ENCODE data around the gene COL4A1. TPM values are rescaled to one million over a fixed set of nuclear protein-coding genes. Genes with fewer than 3 reads are reported as not detected.
A peak's percentile ranks its signal among the peaks of the same experiment; 100 is the strongest.

COL4A1 gene
- total RNA-seq, 1 donor from 2014 or later: 2,489 TPM

DNA sequence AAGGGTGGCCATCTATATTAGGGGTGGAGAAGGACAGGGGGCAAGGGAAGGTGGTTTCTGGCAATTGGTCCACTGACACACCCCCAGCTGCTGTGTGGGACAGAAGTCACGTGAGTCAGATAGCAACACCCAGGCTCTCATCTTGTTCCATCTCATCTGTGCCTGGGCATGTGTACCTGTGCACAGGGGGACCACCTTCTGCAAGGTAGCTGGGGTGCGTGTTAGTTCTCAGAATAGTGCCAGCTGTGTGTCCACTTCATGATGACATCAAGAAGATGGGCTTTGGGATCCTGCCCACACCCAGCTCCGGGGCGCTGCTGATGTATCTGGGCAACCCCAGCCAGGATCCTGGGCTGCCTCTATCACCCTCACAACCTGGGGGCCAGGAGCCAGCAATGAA lies 38.7 kb upstream of the COL4A1 start:
- no peak overlapping the region for H3K4me3 Mint-ChIP-seq (ENCODE audit: unreplicated experiment)
- no peak for FAIRE-seq
- Histone ChIP-seq H3K9me3 (ENCODE audit: insufficient read depth, low read depth, low read length) (no peaks in the 10 kb centered on the region), H3K27ac (ENCODE audit: low read depth, low read length) (peak overlapping the region; percentile 9), H3K27me3 (ENCODE audit: insufficient read depth, low read length) (no peaks in the 10 kb centered on the region), H3K4me2 (ENCODE audit: low read length) (no peak overlapping the region), H3K79me2 (ENCODE audit: insufficient read depth, low read length) (peaks cover 86% of the 10 kb centered on the region), H3K4me1 (ENCODE audit: insufficient read depth, low read length) (peaks cover 75% of the 10 kb centered on the region), H3K36me3 (ENCODE audit: insufficient read depth, low read length) (peaks cover 18% of the 10 kb centered on the region), H3K4me3 (ENCODE audit: insufficient read depth, low read depth, low read length) (no peak overlapping the region), H3K9ac (ENCODE audit: low read length) (no peak overlapping the region), H2AFZ (ENCODE audit: low read depth, low read length) (no peak overlapping the region), H4K20me1 (ENCODE audit: insufficient read depth, low read length) (no peaks in the 10 kb centered on the region)
- peaks cover 87% of the 10 kb centered on the region for H3K4me1 Mint-ChIP-seq (ENCODE audit: low read depth, unreplicated experiment)
- no peaks in the 10 kb centered on the region for H3K27me3 Mint-ChIP-seq (ENCODE audit: low read depth, unreplicated experiment)
- peaks cover 27% of the 10 kb centered on the region for H3K36me3 Mint-ChIP-seq (ENCODE audit: low read depth, unreplicated experiment)
- peaks cover 6% of the 10 kb centered on the region for H3K9me3 Mint-ChIP-seq (ENCODE audit: unreplicated experiment)
- no peak for DNase-seq (ENCODE audit: low read depth)
- H3K27ac Mint-ChIP-seq (ENCODE audit: unreplicated experiment): peak overlapping the region; percentile 85
- TF ChIP-seq, protein P1, sequence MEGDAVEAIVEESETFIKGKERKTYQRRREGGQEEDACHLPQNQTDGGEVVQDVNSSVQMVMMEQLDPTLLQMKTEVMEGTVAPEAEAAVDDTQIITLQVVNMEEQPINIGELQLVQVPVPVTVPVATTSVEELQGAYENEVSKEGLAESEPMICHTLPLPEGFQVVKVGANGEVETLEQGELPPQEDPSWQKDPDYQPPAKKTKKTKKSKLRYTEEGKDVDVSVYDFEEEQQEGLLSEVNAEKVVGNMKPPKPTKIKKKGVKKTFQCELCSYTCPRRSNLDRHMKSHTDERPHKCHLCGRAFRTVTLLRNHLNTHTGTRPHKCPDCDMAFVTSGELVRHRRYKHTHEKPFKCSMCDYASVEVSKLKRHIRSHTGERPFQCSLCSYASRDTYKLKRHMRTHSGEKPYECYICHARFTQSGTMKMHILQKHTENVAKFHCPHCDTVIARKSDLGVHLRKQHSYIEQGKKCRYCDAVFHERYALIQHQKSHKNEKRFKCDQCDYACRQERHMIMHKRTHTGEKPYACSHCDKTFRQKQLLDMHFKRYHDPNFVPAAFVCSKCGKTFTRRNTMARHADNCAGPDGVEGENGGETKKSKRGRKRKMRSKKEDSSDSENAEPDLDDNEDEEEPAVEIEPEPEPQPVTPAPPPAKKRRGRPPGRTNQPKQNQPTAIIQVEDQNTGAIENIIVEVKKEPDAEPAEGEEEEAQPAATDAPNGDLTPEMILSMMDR (IDR thresholded peaks at IDR 0.05; ENCODE audit: insufficient read depth, low read depth, low read length): no peak
- no peak for TF ChIP-seq EZH2 (IDR thresholded peaks at IDR 0.05; ENCODE audit: insufficient read depth, low read length)

DNA sequence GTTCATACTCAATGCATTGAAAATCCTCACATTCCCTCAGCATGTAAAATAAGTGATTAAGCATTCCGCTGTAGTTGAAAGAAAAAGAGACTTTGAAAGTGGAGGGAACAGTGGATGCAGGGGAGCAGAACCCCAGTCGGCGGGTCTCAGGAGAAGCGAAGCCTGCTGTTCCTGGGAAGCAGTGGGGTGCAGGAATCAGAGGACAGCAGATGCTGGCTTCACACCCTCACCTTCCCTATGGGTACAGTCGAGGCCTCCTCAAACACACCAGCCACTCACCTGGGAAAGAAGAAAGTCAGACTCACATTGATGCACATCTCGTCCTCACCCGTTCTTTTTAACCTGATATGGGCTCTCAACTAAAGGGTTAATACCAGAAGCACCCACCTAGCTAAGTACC lies 38.3 kb upstream of the COL4A1 start:
- no peak for DNase-seq (ENCODE audit: low read depth)
- TF ChIP-seq EZH2 (IDR thresholded peaks at IDR 0.05; ENCODE audit: insufficient read depth, low read length): no peak
- TF ChIP-seq, protein P1 (IDR thresholded peaks at IDR 0.05; ENCODE audit: insufficient read depth, low read depth, low read length): no peak
- Mint-ChIP-seq H3K27ac (ENCODE audit: unreplicated experiment) (peak overlapping the region; percentile 85), H3K36me3 (ENCODE audit: low read depth, unreplicated experiment) (peaks cover 27% of the 10 kb centered on the region), H3K9me3 (ENCODE audit: unreplicated experiment) (peaks cover 6% of the 10 kb centered on the region), H3K27me3 (ENCODE audit: low read depth, unreplicated experiment) (no peaks in the 10 kb centered on the region), H3K4me3 (ENCODE audit: unreplicated experiment) (no peak overlapping the region), H3K4me1 (ENCODE audit: low read depth, unreplicated experiment) (peaks cover 87% of the 10 kb centered on the region)
- Histone ChIP-seq H3K4me3 (ENCODE audit: insufficient read depth, low read depth, low read length) (no peak overlapping the region), H3K27ac (ENCODE audit: low read depth, low read length) (peak overlapping the region; percentile 9), H3K4me2 (ENCODE audit: low read length) (no peak overlapping the region), H3K79me2 (ENCODE audit: insufficient read depth, low read length) (peaks cover 82% of the 10 kb centered on the region), H2AFZ (ENCODE audit: low read depth, low read length) (no peak overlapping the region), H3K27me3 (ENCODE audit: insufficient read depth, low read length) (no peaks in the 10 kb centered on the region), H4K20me1 (ENCODE audit: insufficient read depth, low read length) (no peaks in the 10 kb centered on the region), H3K36me3 (ENCODE audit: insufficient read depth, low read length) (peaks cover 18% of the 10 kb centered on the region), H3K9me3 (ENCODE audit: insufficient read depth, low read depth, low read length) (no peaks in the 10 kb centered on the region), H3K4me1 (ENCODE audit: insufficient read depth, low read length) (peaks cover 80% of the 10 kb centered on the region), H3K9ac (ENCODE audit: low read length) (peak overlapping the region; percentile 6)
- FAIRE-seq: no peak

DNA sequence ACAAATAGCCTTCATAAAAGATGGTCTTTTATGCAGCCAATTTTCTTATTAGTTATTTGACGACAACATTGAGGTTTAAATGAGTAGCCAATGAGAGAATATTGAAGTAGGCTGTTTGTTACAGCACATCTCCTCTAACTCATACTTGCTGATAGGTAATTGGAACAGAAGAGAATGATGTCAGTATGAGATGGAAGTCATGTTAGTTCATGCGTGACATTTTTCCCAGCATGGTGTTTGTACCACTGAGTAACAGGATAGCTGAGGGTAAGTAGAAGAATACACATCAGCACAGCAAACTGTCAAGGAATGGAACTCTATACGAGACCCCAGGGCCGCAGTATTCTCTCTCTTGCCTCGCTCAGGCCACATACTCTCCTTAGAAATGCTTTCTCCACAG lies 37.4 kb upstream of the COL4A1 start:
- Mint-ChIP-seq H3K27ac (ENCODE audit: unreplicated experiment) (peak overlapping the region; percentile 85), H3K4me3 (ENCODE audit: unreplicated experiment) (no peak overlapping the region)
- H3K36me3 ChIP-seq (ENCODE audit: insufficient read depth, low read length): peaks cover 11% of the 10 kb centered on the region

More for the DNA sequence above, 37.4 kb upstream of the COL4A1 start:
- no peaks in the 10 kb centered on the region for H3K27me3 Mint-ChIP-seq (ENCODE audit: low read depth, unreplicated experiment)
- TF ChIP-seq, protein P1 (IDR thresholded peaks at IDR 0.05; ENCODE audit: insufficient read depth, low read depth, low read length): no peak
- no peak for TF ChIP-seq EZH2 (IDR thresholded peaks at IDR 0.05; ENCODE audit: insufficient read depth, low read length)
- H3K36me3 Mint-ChIP-seq (ENCODE audit: low read depth, unreplicated experiment): peaks cover 26% of the 10 kb centered on the region
- H3K4me2 ChIP-seq (ENCODE audit: low read length): no peak overlapping the region
- H3K9me3 Mint-ChIP-seq (ENCODE audit: unreplicated experiment): peaks cover 6% of the 10 kb centered on the region
- no peak overlapping the region for H2AFZ ChIP-seq (ENCODE audit: low read depth, low read length)
- DNase-seq (ENCODE audit: low read depth) (no peak), FAIRE-seq (no peak)
- peak overlapping the region; percentile 99 for H3K27ac ChIP-seq (ENCODE audit: low read depth, low read length)
- no peak overlapping the region for H3K4me3 ChIP-seq (ENCODE audit: insufficient read depth, low read depth, low read length)
- no peaks in the 10 kb centered on the region for H3K27me3 ChIP-seq (ENCODE audit: insufficient read depth, low read length)
- H3K79me2 ChIP-seq (ENCODE audit: insufficient read depth, low read length): peaks cover 82% of the 10 kb centered on the region
- no peaks in the 10 kb centered on the region for H3K9me3 ChIP-seq (ENCODE audit: insufficient read depth, low read depth, low read length)
- peak overlapping the region; percentile 6 for H3K9ac ChIP-seq (ENCODE audit: low read length)
- H4K20me1 ChIP-seq (ENCODE audit: insufficient read depth, low read length): no peaks in the 10 kb centered on the region
- peaks cover 87% of the 10 kb centered on the region for H3K4me1 Mint-ChIP-seq (ENCODE audit: low read depth, unreplicated experiment)
- H3K4me1 ChIP-seq (ENCODE audit: insufficient read depth, low read length): peaks cover 89% of the 10 kb centered on the region
